Measurements from ENCODE around the gene GPBP1.
"Not testable (repeated sequence)": the region's sequence is repeated elsewhere in the genome, so short reads cannot be mapped to it uniquely, and the experiment has no call there.

GPBP1 gene

DNA sequence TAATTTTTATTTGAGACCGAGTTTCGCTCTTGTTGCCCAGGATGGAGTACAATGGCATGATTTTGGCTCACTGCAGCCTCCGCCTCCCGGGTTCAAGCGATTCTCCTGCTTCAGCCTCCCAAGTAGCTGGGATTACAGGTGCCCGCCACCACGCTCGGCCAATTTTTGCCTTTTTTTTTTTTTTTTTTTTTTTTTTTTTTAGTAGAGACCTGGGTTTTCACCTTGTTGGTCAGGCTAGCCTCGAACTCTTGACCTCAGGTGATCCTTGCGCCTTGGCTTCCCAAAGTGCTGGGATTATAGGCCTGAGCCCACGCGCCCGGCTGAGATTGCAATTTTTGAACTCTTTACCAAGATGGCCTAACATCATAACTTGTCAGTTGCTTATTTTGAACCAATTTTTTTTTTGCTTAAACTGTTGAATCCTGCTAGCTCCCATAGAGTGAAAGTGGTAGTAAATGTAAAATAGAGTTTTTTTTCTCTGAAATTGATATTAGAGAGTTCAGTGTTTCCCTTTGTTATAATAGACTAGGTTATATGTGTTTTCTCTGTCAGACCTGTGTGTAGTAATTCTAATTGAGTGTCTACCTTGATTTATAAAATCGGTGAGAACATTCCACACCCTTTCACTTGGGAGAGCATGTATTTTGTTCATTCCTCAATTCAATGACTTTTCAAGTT is 3.8 kb downstream of the GPBP1 start:
- DNase-seq (ENCODE audit: low spot score): no peak

DNA sequence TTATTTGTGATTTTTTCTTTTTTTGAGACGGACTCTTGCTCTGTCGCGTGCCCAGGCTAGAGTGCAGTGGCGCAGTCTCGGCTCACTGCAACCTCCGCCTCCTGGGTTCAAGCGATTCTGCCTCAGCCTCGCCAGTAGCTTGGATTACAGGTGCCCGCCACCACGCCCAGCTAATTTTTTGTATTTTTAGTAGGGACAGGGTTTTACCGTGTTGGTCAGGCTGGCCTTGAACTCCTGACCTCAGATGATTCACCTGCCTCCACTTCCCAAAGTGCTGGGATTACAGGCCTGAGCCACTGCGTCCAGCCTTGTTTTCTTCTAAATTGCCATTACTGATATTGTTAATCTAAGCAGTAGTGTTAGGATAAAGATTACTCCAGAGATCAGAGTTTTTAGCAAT is 4.4 kb downstream of the GPBP1 start:
- not testable (repeated sequence) for DNase-seq (ENCODE audit: low spot score)

DNA sequence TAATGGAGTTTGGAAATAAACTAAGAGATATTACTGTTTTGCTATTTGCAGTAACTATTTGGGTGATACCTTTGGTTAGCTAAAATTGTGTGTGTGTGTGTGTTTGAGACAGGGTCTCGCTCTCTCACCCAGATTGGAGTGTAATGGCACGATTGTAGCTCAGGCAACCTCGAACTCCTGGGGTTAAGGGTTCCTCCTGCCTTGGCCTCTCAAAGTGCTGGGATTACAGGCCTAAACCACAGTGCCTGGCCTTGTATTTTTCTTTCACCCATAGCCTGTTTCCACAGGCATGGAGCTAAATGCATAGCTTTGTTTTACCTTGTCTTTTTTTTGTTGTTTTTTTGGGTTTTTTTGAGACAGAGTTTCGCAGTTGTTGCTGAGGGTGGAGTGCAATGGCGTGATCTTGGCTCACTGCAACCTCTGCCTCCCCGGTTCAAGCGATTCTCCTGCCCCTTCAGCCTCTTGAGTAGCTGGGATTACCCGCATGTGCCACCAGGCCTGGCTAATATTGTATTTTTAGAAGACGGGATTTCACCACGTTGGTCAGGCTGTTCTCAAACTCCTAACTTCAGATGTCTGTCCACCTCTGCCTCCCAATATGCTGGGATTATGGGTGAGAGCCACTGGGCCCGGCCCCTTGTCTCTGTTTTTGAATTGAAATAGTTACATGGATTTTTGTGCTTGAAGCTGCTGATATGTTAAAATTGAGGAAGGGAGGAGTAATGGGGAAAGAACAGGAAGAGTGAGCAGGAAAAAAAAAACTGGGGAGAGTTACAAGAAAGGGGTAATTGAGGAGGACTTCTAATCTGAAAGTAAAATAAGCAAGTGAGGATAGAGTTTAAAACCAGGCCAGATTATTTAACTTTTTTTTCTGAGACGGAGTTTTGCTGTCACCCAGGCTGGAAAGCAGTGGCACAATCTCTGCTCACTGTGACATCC is 5.7 kb downstream of the GPBP1 start:
- no peak for DNase-seq (ENCODE audit: low spot score)

DNA sequence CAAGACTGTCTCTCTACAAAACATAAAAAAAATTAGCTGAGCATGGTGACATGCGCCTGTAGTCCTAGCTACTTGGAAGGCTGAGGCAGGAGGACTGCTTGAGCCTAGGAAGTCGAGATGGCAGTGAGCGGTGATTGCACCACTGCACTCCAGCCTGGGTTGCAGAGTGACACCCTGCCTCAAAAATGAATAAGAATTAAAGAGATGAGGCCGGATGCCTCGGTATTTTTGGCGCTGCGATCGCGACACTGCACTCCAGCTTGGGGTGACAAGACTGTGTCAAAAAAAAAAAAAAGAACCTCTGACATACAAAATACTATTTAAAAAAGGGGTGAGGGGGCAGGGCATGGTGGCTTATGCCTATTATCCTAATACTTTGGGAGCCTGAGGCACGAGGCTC is 7.3 kb downstream of the GPBP1 start:
- DNase-seq (ENCODE audit: low spot score): no peak

DNA sequence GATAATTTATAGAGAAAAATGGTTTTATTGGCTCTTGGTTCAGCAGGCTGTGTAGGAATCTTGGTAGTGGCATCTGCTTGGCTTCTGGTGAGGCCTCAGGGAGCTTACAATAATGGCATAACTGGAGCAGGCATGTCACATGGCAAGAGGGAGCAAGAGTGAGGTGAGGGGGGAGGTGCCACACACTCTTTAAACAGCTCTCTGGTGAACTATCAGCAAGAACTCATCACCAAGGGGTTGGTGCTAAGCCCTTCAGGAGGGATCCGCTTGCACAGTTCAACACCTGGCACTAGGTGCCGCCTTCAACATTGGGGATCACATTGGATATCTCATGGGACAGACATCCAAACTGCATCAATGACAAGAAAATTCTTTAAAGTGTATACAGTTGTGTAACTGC is 10.5 kb downstream of the GPBP1 start:
- DNase-seq (ENCODE audit: low spot score): peak; percentile 36

DNA sequence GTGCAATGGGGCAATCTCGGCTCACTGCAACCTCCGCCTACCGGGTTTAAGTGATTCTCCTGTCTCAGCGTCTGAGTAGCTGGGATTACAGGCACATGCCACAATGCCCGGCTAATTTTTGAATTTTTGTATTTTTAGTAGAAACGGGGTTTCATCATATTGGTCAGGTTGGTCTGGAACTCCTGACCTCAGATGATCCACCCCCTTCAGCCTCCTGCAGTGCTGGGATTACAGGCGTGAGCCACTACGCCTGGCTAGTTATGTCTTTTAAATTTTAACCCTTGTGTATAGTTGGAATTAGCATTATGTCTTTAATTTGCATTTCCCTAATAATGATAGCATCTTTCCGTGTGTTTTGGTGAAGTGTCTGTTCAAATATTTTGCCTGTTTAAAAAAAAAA is 11.5 kb downstream of the GPBP1 start:
- DNase-seq (ENCODE audit: low spot score): no peak

DNA sequence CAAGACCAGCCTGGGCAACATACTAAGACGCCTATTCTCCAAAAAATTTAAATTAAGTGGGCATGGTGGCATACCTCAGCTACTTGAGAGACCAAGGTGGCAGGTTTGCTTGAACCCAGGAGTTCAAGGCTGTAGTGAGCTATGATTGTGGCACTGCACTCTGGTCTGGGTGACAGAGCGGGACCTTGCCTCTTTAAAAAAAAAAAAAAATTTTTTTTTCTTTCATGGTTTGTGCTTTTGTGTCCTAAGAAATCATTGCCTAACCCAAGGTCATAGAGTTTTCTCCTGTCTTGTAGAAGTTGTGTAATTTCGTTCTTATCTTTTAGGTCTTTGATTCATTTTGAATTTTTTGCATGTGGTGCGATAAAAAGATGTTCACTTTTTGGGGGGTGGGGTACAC is 12.3 kb downstream of the GPBP1 start:
- DNase-seq (ENCODE audit: low spot score): no peak

DNA sequence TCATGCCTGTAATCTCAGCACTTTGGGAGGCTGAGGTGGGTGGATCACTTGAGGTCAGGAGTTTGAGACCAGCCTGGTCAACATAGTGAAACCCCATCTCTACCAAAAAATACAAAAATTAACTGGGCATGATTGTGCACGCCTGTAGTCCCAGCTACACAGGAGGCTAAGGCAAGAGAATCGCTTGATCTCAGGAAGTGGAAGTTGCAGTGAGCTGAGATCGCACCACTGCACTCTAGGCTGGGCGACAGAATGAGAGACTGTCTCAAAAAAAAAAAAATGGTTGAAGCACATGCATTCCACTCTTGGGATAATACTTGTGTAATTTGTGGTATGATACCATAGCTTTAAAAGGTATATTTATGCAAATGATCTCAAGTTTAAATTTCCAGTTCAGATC is 14.1 kb downstream of the GPBP1 start:
- not testable (repeated sequence) for DNase-seq (ENCODE audit: low spot score)

DNA sequence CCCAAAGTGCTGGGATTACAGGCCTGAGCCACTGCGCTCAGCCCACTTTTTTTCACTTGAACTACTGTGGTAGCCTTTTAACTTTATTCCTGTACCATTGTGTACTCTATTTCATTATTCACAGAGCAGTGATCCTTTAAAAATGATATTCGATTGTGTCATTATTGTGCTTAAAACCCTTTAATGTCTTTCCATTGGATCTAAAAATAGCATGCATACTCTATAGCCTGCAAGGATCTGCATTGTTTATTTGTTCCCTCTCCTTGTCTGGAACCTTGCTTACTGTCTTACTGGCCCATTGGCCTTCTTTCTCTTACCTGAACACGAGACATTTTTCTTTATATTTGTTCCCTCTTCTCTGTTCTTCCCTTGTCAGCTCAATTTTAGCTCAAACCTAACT is 15.7 kb downstream of the GPBP1 start:
- DNase-seq (ENCODE audit: low spot score): no peak

DNA sequence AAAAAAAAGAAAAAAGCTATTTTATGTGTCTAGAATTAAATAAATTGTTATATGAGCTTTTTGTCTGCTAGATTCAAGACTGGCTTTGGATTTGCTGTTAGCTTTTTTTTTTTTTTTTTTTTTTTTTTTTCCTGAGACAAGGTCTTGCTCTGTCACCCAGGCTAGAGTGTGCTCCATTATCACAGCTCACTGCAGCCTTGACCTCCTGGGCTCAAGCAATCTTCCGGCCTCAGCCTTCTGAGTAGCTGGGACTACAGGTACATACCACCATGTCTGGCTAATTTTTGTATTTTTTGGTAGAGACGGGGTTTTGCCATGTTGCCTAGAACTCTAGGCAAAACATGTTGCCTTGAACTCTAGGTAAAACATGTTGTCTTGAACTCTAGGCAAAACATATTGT is 16.7 kb downstream of the GPBP1 start:
- DNase-seq (ENCODE audit: low spot score): no peak

DNA sequence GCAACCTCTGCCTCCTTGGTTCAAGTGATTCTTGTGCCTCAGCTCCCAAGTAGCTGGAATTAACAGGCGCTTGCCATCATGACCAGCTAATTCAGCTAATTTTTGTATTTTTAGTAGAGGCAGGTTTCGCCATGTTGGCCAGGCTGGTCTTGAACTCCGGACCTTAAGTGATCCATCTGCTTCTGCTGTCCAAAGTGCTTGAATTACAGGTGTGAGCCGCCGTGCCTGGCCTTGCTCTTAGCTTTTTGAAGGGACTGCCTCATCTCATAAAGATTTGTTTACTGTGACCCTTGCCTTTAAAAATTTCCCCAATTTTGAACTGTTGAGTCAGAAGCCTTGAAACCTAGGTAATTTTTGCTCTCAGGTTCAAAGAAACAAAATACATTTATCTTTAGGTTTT is 17.3 kb downstream of the GPBP1 start:
- DNase-seq (ENCODE audit: low spot score): no peak

DNA sequence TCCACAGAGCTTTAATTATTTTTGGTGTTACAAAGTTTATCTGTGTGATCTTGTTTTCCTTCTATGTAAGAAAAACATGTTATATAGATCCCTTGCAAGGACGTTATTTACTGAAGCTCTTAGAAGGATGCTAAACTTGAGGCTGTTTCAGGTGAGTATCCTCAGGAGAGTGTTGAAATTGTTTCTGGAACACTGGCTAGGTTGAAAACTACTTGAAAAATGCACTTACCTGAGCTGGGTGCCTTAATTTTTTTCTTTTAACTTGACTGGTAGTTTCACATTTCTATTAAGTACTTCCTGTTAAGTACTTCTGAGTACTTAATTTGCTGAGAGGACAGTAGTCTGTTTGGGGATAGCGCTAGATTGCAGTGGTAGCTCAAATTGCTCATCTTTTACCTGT is 18.1 kb downstream of the GPBP1 start:
- DNase-seq (ENCODE audit: low spot score): no peak

DNA sequence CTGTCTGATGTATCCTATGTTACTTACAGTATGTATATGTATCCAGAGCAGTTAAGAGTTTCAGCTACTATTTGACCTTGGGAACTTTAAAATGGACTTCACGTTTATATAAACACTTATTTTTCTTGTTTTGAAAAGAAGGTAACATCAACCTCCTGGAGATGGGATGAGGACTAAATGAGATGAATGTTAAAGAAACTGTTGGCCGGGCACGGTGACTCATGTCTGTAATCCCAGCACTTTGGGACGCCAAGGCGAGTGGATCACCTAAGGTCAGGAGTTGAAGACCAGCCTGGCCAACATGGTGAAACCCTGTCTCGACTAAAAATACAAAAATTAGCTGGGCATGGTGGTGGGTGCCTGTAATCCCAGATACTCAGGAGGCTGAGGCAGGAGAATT is 19.0 kb downstream of the GPBP1 start:
- not testable (repeated sequence) for DNase-seq (ENCODE audit: low spot score)

DNA sequence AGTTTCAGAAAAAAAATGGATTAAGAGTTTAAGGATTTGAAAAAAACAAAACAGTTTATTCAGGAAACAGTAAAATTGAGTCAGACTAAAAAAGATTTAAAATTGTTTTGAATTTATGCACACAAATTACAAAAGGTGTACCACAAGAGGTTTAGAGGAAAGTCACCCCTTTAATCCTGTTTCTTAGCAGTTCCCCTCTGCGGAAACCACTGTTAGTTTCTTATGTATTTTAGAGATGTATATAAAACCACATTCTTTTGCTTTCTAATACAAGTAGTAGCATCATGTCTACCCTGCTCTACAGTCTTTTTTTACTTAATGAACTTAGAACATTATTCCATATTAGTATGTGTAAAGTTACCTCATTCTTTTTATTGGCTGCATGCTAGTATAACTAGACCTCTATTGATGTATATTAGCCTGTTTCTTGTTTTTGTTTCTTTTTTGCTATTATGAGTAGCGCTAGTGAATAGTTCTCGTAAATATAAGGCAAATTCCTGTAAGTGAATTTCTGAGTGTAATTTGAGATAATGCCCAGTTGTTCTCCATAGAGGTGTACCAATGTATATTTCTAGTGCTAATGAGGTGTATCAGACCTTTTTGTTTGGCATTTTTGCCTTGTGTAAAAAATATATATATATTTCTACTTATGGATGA is 20.0 kb downstream of the GPBP1 start:
- DNase-seq (ENCODE audit: low spot score): no peak

DNA sequence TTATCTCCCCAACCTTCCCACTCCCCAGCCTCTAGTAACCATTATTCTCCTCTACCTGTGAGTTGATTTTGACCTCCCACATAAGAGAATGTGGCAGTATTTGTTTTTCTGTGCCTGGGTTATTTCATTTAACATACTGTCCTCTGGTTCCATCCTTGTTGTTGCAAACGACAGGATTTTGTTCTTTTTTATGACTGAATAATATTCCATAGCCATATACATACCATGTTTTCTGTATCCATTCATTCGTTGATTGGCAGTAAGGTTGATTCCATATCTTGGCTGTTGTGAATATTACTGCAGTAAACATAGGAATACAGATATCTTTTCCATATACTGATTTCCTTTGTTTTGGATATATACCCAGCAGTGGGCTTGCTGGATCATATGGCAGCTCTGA is 20.8 kb downstream of the GPBP1 start:
- DNase-seq (ENCODE audit: low spot score): no peak

DNA sequence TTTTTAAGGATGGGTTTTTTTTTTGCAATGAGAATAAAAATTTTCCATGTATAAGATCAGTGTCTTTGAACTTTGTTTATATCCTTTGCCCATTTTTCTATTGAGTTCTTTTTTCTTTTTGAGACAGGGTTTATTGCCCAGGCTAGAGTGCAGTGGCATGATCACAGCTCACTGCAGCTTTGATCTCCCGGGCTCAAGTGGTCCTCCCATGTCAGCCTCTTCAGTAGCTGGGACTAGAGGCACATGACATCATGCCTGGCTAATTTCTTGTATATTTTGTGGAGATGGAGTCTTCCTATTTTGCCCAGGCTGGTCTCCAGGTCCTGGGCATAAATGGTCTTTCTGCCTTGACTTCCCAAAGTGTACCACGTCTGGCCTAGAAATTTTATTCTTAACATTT is 21.2 kb downstream of the GPBP1 start:
- DNase-seq (ENCODE audit: low spot score): no peak

DNA sequence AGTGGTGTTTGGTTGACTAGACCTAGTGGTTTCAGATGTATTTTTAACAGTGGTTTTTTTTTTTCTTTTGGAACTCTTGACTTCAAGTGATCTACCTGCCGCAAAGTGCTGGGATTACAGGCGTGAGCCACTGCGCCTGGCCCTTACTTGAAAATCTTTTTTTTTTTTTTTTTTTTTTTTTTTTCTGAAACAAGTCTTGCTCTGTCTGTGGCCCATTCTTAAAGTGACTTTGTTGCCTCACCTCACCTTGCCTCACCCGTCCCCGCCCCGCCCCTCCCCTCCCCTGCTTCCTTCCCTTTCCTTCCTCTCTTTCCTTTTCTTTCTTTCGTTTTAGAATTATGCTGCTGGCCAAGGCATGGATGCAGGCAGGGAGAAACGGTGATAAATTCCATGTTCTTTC is 26.0 kb downstream of the GPBP1 start:
- DNase-seq (ENCODE audit: low spot score): no peak

DNA sequence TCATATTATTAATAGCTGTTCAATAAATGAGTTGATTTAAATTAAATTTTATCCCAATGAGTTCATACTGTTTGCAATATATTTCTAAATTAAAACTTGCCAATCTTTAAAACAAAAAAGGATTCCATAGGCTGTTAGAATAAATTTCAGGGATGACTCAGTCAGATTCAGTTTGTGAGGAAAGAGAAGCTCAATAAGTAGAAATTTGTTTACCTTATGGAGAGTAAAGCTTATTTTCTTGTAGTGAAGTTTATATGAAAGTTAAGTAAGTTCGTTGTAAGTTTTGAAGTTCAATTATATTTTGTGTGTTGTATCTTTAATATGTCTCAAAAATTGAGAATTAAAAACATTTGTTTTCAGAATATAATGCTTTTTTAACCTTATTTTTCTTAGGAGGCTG is 29.0 kb downstream of the GPBP1 start:
- DNase-seq (ENCODE audit: low spot score): no peak

DNA sequence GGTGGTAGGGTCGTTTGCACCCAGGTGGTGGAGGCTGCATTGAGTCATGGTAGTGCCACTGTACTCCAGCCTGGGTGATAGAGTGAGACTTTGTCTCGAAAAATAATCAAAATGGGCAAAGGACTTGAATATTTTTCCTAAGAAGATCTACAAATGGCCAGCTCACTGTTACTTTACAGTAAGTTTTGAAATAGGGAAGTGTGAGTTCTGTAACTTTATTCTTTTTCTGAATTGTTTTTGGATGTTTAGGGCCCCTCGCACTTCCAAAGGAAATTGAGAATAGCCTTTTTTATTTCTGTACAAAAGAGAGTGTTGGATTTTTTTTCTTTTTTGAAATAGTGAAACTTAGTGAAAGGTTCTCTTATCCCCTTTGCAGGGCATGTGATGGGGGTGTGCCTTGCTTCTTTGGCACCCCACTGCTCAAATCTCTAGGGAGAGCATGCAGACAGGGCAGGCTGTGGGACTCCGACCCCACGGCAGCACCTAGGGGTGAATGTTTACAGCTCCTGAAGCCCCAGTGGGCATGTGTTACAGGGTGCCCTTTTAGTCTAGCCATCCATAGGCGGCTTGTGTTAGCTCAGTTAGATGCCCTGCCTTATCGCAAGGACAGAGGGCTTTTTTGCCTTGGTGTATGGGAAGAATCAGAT is 33.3 kb downstream of the GPBP1 start:
- no peak for DNase-seq (ENCODE audit: low spot score)

DNA sequence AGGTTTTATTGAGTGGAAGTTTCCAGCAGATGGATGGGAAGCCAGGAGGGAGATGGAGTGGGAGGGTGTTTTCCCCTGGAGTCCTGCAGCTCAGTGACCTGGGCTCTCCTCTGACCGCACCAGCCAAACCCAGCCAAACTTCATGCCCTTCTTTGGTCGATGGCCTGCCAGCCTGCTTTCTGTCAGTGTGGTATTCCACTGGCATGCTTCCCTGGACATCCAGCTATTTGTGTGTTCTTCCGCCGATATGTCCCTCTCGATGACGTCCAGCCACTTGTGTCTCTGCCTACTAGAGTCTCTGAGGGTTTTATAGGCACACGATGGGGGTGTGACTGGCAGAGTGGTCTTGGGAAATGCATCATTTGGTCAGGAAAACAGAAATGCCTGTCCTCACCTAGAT is 33.8 kb downstream of the GPBP1 start:
- DNase-seq (ENCODE audit: low spot score): no peak

DNA sequence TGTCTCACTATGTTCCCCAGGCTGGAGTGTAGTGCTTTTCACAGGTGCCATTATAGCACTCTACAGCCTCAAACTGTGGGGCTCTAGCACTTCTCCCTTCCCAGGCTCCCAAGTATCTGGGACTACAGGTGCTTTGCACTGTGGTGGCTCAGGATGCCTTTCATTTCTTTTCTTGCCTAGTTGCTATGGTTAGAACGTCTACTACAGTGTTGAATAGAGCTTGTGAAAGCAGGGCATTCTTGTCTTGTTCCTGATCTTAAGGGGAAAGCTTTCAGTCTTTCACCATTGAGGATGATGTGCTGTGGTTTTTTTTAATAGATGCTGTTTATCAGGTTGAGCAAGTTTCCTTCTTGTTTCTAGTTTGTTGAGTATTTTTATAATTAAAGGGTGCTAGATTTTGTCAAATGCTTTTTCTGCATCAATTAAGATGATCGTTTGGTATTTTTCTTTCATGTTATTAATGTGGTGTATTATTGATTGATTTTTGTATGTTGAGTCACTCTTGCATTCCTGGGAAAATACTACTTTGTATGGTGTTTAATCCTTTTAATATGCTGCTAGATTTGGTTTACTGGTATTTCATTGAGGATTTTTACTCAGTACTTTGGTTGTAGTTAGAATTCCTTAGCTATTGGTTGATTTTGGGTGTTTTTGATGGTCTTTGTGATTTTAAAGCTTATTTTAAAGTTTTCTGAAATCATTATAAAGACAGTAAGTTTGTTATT is 35.6 kb downstream of the GPBP1 start:
- no peak for DNase-seq (ENCODE audit: low spot score)

DNA sequence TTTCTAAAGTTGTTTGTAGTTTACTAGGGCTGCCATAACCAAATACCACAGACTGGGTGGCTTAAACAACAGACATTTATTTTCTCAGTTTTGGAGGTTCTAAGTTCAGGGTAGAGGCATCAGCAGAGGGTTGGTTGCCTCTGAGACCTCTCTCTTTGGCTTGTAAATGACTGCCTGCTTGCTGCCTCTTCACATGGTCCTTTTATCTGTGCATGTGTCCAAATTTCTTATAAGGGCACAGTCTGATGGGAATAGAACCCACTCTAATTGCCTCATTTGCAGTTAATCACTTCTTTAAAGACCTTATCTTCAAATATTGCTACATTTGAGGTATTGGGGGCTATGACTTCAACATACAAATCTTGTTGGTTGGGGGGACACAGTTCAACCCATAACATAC is 36.8 kb downstream of the GPBP1 start:
- DNase-seq (ENCODE audit: low spot score): no peak
